GM21390 (cell line): ENCODE data around the gene FLNB.

ENCODE experiments used
- ATAC-seq: cut with Tn5 transposase; IDR thresholded peaks from one replicate; pipeline ENCODE4 v1.9.1; 2021; ENCODE audit not compliant: unreplicated experiment

Gene FLNB

GRCh38 chr3:58102390-58102750, 94.1 kb downstream of the FLNB start:
- ATAC-seq, result no peak

GRCh38 chr3:58102976-58103451, 94.8 kb downstream of the FLNB start:
- ATAC-seq, result no peak

GRCh38 chr3:58104151-58104550, 95.9 kb downstream of the FLNB start:
- ATAC-seq, result no peak

- no peak for ATAC-seq
Observed at GRCh38 chr3:58104712-58105111, 96.5 kb downstream of the FLNB start.

- no peak for ATAC-seq
Observed at GRCh38 chr3:58105196-58105595, 97.0 kb downstream of the FLNB start.

- ATAC-seq, result no peak
Observed at GRCh38 chr3:58106061-58106460, 97.8 kb downstream of the FLNB start.

- ATAC-seq, result no peak
Observed at GRCh38 chr3:58106640-58107039, 98.4 kb downstream of the FLNB start.

GRCh38 chr3:58107597-58107996, 99.4 kb downstream of the FLNB start:
- no peak for ATAC-seq

- no peak for ATAC-seq
Observed at GRCh38 chr3:58109752-58110151, 101.5 kb downstream of the FLNB start.

GRCh38 chr3:58111513-58112184, 103.4 kb downstream of the FLNB start:
- peak; percentile 51 for ATAC-seq

GRCh38 chr3:58112185-58112535, 103.9 kb downstream of the FLNB start:
- no peak for ATAC-seq

GRCh38 chr3:58115175-58115574, 107.0 kb downstream of the FLNB start:
- ATAC-seq, result no peak

- ATAC-seq, result peak; percentile 50
Observed at GRCh38 chr3:58116161-58116955, 108.1 kb downstream of the FLNB start.

GRCh38 chr3:58116985-58117384, 108.8 kb downstream of the FLNB start:
- ATAC-seq, result peak; percentile 16

- no peak for ATAC-seq
Observed at GRCh38 chr3:58117561-58118181, 109.4 kb downstream of the FLNB start.

GRCh38 chr3:58119186-58119585, 111.0 kb downstream of the FLNB start:
- ATAC-seq, result no peak

GRCh38 chr3:58120075-58120812, 112.0 kb downstream of the FLNB start:
- ATAC-seq, result no peak

GRCh38 chr3:58121183-58121582, 113.0 kb downstream of the FLNB start:
- no peak for ATAC-seq

- no peak for ATAC-seq
Observed at GRCh38 chr3:58122936-58123700, 114.9 kb downstream of the FLNB start.

- ATAC-seq, result no peak
Observed at GRCh38 chr3:58124387-58124786, 116.2 kb downstream of the FLNB start.
